IgD-negative memory B cell (primary cell): ENCODE results near the gene NFE2. TPM values are rescaled to one million over a fixed set of nuclear protein-coding genes. Genes with fewer than 3 reads are reported as not detected.
A peak's percentile ranks its signal among the peaks of the same experiment; 100 is the strongest.
"Not testable (repeated sequence)": the region's sequence is repeated elsewhere in the genome, so short reads cannot be mapped to it uniquely, and the experiment has no call there.

Source experiments
- H3K27ac Mint-ChIP-seq, 3 donors: one replicate each; pipeline ENCODE4 v1.8.0; 2020 to 2022; ENCODE audit warnings: mild to moderate bottlenecking in 3 of 3, mixed read lengths in 3 of 3, moderate library complexity in 1 of 3
- H3K27me3 Mint-ChIP-seq: one replicate; pipeline ENCODE4 v1.8.0; 2021; ENCODE audit warnings: mixed read lengths
- H3K36me3 Mint-ChIP-seq: one replicate; pipeline ENCODE4 v1.8.0; 2020; ENCODE audit warnings: mild to moderate bottlenecking, mixed read lengths
- H3K4me1 Mint-ChIP-seq, 3 donors: one replicate each; pipeline ENCODE4 v1.8.0; 2020 to 2022; ENCODE audit warnings: mixed read lengths in 3 of 3, mild to moderate bottlenecking in 1 of 3
- H3K4me3 Mint-ChIP-seq, 4 donors: one replicate each; pipeline ENCODE4 v1.8.0; 2020 to 2022; ENCODE audit warnings: mild to moderate bottlenecking in 4 of 4, mixed read lengths in 4 of 4, moderate library complexity in 3 of 4
- H3K9me3 Mint-ChIP-seq, 3 donors: one replicate each; pipeline ENCODE4 v1.8.0; 2020 to 2021; ENCODE audit warnings: mixed read lengths in 3 of 3, mild to moderate bottlenecking in 1 of 3
- polyA plus RNA-seq: library from polyadenylated mRNA; unstranded; fragments of 300-500 nt; fragmentation: Illumina TruSeq; gene quantifications from one replicate; pipeline ENCODE4 v1.2.3, GENCODE V29; 2021

The NFE2 gene
- polyA plus RNA-seq, 1 donor from 2014 or later, result 0.44 TPM

DNA sequence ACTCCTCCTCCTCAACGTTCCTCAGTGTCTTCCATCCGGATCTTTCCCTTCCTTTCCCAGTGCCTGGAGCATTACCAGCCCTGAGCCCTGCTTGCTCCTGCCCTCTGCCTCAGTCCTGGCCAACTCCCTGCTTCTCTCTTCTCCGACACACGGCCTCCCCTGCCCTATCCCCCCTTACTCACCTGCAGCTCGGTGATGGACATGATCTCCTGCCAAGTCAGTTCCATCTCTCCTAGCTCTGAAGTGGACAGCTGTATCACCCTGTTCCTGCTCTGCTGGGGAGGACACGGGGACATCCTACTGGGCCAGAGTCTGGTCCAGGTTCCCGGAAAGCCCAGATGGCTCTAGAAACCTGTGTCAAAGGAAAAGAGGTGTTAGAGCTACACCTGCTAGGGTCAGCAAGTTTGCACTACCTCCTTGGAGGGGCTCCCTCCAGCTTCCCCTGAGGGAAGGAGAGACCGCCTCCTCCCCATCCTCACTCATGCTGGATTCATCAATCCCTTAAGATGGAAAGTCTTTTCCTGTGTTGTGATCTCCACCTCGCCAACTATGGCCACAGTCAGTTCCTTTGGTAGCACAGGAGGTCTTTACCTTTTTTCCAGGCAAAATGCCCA lies 5.8 kb downstream of the NFE2 start:
- Mint-ChIP-seq H3K9me3 (no peaks in the 10 kb centered on the region), H3K27me3 (peaks cover 23% of the 10 kb centered on the region), H3K36me3 (no peaks in the 10 kb centered on the region), H3K27ac (peak overlapping the region in 1 of 3 donors; percentile 59), H3K4me3 (no peak overlapping the region), H3K4me1 (peaks cover 4 to 8% (median 6%) of the 10 kb centered on the region in 3 donors)

DNA sequence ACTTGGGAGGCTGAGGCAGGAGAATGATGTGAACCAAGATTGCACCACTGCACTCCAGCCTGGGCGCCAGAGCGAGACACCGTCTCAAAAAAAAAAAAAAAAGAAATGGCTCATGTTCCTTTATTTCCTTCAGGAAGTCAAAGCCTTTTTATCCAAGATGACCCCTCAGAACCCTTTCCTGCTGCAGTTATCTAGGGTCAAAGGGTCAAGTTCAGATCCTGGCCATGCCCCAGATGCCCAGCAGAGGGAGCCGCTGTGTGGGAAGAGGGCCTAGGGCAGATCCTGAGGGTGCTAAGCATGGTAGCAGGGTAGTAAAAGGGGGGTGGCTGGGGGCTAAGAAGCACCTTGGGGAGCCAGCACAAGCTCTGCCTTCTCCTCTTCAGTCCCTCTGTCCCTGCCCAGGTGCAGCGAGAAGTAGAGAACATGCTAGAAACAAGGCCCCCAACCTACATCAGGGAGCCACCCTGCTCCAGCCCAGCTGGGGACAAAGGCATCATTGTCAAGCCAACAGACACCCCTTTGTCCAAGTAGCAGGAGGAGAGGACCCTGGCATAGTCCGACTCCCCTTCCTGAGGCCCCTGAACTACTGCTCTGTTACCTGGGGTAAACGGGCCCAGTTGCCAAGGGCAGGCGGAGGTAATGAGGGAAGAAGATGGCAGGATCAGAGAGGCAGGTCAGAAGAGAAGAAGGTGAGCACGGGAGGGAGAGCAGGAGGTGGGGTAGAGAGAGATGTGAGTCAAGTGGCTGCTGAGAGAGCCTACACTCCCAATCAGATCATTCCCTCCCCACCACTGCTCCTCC lies 6.5 kb downstream of the NFE2 start:
- H3K4me3 Mint-ChIP-seq, result no peak overlapping the region
- H3K36me3 Mint-ChIP-seq, result no peaks in the 10 kb centered on the region
- no peak overlapping the region for H3K27ac Mint-ChIP-seq
- H3K9me3 Mint-ChIP-seq, result no peaks in the 10 kb centered on the region
- peaks cover 16% of the 10 kb centered on the region for H3K27me3 Mint-ChIP-seq
- peaks cover 6 to 13% (median 6%) of the 10 kb centered on the region in 3 donors for H3K4me1 Mint-ChIP-seq

DNA sequence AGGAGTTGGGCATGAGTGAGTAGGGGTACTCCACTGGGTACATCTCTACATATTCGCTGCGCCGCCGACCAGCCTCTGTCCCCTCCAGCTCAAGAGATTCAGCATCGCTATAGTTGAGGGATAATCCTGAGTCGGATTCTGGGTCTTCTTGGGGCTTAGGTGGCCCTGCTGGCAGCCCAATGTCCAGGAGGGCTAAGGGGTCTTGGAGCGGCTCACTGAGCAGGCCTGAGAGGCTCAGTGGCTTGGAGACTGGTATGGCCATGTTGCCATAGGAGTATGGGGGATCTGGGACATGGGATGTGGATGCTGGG lies 7.9 kb downstream of the NFE2 start:
- H3K36me3 Mint-ChIP-seq, result no peaks in the 10 kb centered on the region
- H3K4me3 Mint-ChIP-seq, result no peak overlapping the region
- H3K4me1 Mint-ChIP-seq, result peaks cover 4 to 14% (median 5%) of the 10 kb centered on the region in 3 donors
- H3K9me3 Mint-ChIP-seq, result no peaks in the 10 kb centered on the region
- H3K27ac Mint-ChIP-seq, result no peak overlapping the region
- H3K27me3 Mint-ChIP-seq, result peaks cover 5% of the 10 kb centered on the region

DNA sequence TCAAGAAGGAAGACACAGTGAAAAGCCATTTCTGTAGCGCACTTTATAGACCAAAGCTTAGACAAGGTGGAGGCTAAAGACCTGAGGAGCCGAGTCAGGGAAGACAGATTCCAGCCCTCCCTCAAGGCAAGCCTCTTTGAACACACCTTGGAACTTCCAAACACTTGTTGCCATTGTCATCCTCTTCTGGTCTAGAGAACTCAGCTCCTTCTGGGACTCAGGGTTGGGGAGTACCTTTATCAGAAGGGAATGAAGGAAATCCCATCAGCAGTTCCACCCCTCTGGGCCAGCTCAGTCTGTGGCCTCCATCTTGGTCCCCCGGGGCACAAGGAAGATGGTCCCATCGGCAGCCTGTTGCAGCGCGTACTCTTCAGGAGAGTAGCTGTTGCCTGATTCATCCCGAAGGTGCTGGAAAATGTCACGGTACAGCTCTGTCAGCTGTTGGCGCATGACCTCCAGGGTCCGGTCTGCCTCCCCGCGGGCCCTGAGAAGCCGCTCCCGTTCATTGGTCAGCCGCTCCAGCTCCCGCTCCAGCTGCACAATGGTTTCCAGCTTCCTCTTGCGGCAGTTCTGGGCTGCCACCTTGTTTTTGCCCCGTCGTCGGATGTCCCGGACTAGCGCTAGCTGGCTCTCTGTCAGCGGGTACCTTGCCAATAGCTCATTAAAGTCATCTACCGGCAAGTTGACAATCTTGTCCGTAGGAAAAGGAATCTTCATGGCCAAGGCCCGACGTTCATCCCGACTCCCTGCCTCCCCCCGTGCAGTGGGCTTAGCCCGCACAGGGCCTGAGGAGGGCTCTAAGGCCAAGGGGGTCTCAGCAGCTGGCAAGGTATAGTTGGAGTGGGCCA lies 8.5 kb downstream of the NFE2 start:
- Mint-ChIP-seq H3K4me1 (peaks cover 2 to 12% (median 2%) of the 10 kb centered on the region in 3 donors), H3K27ac (no peak overlapping the region), H3K36me3 (no peaks in the 10 kb centered on the region), H3K27me3 (peaks cover 2% of the 10 kb centered on the region), H3K4me3 (no peak overlapping the region), H3K9me3 (no peaks in the 10 kb centered on the region)

DNA sequence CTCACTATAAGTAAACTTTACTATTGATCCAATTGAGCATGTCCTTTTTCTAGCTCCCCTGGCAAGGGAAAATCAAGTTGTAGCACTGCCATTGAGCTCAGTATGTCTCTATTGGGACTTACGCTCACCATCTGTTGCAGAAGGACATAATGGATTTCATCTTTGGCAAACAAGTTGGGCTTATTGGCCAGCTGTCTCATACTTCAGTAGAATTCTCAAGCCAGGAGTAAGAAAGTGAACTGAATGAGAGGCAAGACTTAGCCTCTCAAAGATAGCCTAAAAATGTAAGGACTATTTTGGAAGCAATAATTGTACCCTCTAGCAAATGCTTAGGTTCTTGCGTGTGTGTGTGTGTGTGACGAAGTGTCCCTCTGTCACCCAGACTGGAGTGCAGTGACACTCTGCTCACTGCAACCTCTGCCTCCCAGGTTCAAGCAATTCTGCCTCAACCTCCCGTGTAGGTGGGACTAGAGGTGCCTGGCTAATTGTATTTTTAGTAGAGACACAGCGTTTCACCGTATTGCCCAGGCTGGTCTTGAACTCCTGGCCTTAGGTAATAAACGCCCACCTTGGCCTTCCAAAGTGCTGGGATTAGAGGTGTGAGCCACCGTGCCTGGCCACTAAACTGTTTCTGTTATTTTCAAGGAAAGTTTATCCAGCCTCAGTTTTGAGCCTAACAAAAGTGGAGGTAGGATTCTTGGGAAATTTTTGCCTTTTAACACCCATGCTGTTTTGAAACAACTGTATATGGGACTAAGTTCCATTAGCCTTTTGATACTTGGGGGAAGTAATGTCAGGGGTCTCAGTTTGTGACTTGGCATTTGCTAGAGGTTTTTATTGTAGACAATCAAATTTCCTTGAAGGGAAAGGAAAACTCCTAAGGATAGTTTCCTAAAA lies 13.3 kb downstream of the NFE2 start:
- Mint-ChIP-seq H3K27ac (peak overlapping the region in 1 of 3 donors; percentile 25), H3K36me3 (peaks cover 5% of the 10 kb centered on the region), H3K9me3 (no peaks in the 10 kb centered on the region), H3K4me3 (no peak overlapping the region), H3K27me3 (no peaks in the 10 kb centered on the region), H3K4me1 (peaks cover 29 to 36% (median 32%) of the 10 kb centered on the region in 3 donors)

DNA sequence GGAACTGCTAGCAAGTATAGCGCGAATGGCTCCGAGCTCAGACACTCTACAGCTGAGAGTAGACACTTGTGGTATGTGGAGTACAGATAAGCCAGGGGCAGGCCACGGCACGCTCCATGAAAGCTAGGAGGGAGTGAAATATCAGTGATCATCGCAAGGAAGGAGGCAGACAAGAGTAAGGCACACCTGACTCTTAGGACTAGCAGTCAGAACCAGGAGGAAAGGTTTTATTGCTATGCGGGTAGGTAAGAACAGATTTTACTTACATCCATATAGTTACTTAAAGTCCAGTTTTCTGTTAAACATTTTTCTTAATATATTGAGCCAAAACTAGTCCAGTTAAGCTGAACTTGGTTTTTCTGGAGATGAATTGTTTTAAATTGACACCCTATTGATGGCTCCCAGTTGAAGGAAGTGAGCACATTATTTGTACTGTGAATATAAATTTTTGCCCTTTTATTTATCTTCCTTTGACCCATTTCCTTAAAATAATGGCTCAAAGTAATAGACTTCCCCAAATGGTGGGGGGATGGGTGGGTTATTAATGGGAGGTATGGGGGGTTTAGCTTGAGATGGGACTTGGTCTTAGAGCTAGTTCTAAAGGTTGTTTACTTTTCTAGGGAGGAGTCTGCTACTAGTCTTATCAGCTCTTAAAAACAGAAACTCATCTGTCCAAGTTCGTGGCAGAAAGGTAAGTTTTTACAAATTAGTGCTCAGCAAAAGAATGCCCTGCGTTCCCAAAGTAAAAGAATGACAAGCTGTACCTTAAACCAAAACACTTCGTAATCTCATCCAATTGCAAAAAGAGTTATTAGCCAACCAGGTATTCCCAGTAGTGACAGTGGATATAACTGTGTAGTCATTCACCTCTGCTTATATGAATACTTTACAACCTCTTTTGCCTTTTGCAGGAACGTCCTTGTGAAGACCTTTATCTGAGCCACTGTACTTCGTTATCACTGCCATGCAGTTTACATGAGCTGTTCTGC lies 14.5 kb downstream of the NFE2 start:
- H3K4me1 Mint-ChIP-seq, result peaks cover 38 to 44% (median 39%) of the 10 kb centered on the region in 3 donors
- peak overlapping the region; percentile 52 to 92 (median 81) for H3K27ac Mint-ChIP-seq
- H3K36me3 Mint-ChIP-seq, result peaks cover 15% of the 10 kb centered on the region
- H3K9me3 Mint-ChIP-seq, result no peaks in the 10 kb centered on the region
- peak overlapping the region in 2 of 4 donors; percentile 5 to 38 for H3K4me3 Mint-ChIP-seq
- no peaks in the 10 kb centered on the region for H3K27me3 Mint-ChIP-seq

DNA sequence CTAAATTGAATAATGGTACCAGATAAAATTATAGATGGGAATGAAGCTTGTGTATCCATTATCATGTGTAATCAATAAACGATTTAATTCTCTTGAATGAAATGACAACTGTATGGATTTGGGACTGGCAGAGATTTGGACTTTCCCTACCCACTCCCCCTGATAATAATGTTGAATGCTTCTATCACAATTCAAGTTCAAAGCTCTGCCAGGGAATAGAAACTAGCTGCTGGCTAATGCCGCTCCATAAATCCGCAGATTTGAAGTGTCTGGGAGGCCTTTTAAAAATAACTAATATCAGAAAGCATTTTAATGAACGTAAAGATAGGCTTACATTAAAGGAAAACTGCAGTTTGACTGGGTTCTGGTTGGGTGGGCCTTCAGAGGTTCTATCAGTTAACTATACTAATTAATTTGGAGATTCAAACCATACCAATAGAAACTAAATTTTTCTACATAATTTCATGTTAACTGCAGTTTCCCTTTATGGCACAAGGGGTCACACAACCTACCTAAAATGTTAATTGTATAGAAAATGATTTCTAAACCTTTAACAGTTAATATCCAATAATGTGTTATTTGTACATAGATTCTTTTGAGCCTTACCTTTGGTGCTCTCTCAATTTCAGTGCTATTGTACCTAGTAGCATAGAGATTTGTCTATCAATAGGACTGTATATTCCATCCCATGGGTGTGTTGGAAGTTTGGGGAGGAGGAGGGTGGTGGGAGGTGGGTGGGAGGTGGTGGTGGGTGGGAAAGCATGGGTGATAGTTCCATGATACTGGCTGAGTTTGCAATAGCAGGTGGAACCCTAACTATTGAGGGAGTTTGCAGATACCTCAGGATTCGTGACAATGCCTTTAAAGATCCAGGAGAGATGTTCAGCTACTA lies 15.4 kb downstream of the NFE2 start:
- peak overlapping the region in 3 of 4 donors; percentile 32 to 76 (median 59) for H3K4me3 Mint-ChIP-seq
- peaks cover 15% of the 10 kb centered on the region for H3K36me3 Mint-ChIP-seq
- peak overlapping the region; percentile 35 to 92 (median 81) for H3K27ac Mint-ChIP-seq
- H3K27me3 Mint-ChIP-seq, result no peaks in the 10 kb centered on the region
- H3K9me3 Mint-ChIP-seq, result no peaks in the 10 kb centered on the region
- H3K4me1 Mint-ChIP-seq, result peaks cover 38 to 44% (median 39%) of the 10 kb centered on the region in 3 donors

DNA sequence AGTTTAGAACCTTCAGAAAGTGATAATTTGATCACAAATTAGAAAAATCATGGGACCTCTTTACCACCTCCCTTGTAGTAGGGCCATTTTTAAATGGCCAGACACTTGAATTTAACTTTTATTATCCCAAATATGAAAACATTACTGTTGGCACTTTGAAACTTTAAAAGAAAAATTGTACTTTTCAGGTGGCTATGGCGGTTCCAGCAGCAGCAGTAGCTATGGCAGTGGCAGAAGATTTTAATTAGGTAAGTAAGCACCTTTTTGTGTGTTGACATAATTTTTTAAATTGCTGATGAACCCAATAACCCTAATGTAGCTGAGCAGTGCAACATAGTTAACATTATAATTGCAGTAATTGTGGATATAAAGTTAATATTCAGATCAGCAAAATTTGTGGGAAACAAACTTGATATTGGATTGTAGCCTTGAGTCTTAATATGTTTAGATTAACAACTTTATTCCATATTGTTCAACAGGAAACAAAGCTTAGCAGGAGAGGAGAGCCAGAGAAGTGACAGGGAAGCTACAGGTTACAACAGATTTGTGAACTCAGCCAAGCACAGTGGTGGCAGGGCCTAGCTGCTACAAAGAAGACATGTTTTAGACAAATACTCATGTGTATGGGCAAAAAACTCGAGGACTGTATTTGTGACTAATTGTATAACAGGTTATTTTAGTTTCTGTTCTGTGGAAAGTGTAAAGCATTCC lies 16.6 kb downstream of the NFE2 start:
- H3K9me3 Mint-ChIP-seq, H3K27me3 Mint-ChIP-seq: not testable (repeated sequence)
- Mint-ChIP-seq H3K27ac (peak overlapping the region in 2 of 3 donors; percentile 25 to 81), H3K36me3 (peaks cover 15% of the 10 kb centered on the region), H3K4me1 (peaks cover 31 to 42% (median 39%) of the 10 kb centered on the region in 3 donors), H3K4me3 (peak overlapping the region in 3 of 4 donors; percentile 17 to 58 (median 39))

DNA sequence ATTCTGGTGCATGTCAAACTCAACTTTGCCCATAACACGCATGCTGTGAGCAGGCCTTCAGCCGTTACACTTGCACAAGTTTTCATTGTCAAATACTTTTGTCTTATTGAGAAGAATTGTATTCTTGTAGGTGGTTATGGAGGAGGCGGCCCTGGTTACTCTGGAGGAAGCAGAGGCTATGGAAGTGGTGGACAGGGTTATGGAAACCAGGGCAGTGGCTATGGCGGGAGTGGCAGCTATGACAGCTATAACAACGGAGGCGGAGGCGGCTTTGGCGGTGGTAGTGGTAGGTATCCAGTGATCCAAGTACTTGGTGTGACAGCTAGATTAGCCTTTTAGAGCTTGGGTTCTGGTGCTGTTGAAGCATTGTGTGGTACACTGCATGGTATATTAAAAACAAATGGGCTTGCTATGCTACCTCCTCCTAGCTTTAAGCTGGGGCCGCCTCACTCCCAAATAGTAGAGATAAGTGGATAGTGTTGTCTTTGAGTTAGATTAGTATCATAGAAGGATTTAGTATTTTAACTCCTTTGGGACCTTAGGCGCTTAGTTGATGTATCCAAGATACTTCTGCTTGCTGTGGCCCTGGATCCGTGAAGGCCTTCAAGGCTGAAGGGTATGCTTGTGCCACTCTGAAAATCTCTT lies 17.7 kb downstream of the NFE2 start:
- no peaks in the 10 kb centered on the region for H3K9me3 Mint-ChIP-seq
- H3K36me3 Mint-ChIP-seq, result peaks cover 15% of the 10 kb centered on the region
- peaks cover 33 to 51% (median 45%) of the 10 kb centered on the region in 3 donors for H3K4me1 Mint-ChIP-seq
- H3K4me3 Mint-ChIP-seq, result no peak overlapping the region
- H3K27ac Mint-ChIP-seq, result peak overlapping the region in 2 of 3 donors; percentile 71 to 92
- H3K27me3 Mint-ChIP-seq, result no peaks in the 10 kb centered on the region

DNA sequence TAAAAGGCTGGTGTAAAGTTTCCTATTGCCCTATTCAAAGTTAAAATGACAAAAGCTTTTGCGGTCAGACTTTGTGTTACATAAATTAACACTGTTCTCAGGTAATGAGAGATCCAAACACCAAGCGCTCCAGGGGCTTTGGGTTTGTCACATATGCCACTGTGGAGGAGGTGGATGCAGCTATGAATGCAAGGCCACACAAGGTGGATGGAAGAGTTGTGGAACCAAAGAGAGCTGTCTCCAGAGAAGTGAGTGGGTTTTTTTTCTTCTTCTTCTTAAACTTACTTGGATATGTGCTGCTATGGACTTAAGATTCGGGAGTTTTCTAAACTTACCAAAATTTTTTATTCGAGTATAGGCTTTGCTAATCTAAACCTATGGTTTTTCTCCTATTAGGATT lies 19.1 kb downstream of the NFE2 start:
- Mint-ChIP-seq H3K4me1 (peaks cover 29 to 59% (median 51%) of the 10 kb centered on the region in 3 donors), H3K36me3 (peaks cover 15% of the 10 kb centered on the region)
- H3K27ac Mint-ChIP-seq, H3K4me3 Mint-ChIP-seq, H3K9me3 Mint-ChIP-seq, H3K27me3 Mint-ChIP-seq: not testable (repeated sequence)

DNA sequence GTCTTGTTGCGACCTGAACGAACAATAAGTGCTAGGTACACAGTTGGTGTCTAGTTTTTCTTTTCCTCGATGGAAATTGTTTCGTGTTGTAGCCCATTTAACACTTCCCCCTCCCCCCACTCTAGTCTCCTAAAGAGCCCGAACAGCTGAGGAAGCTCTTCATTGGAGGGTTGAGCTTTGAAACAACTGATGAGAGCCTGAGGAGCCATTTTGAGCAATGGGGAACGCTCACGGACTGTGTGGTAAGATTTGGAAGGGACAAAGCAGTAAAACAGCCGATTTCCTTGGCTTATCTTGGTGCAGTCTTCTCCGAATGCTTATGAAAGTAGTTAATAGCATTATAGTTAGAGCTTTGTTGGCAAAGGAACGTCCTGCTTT lies 19.6 kb downstream of the NFE2 start:
- not testable (repeated sequence) for H3K27ac Mint-ChIP-seq, H3K9me3 Mint-ChIP-seq, H3K4me3 Mint-ChIP-seq, H3K27me3 Mint-ChIP-seq
- Mint-ChIP-seq H3K4me1 (peaks cover 30 to 60% (median 52%) of the 10 kb centered on the region in 3 donors), H3K36me3 (peaks cover 15% of the 10 kb centered on the region)
